SK-N-MC (cell line): ENCODE data around the gene MYO1F.

ENCODE experiments used
- EZH2 ChIP-seq: fragments of 200-600 bp; sonication (generic); IDR thresholded peaks from one replicate; pipeline ENCODE4 v1.6.1; 2017; ENCODE audit warnings: antibody characterized with exemption
- FOXP2 ChIP-seq: optimal IDR thresholded peaks from 2 replicates; pipeline ENCODE3; 2011; ENCODE audit warnings: mild to moderate bottlenecking, moderate library complexity; ENCODE audit not compliant: insufficient read depth; ENCODE audit errors: extremely low read length, control extremely low read depth
- POLR2AphosphoS5 ChIP-seq: IDR thresholded peaks from 2 replicates; pipeline ENCODE4 v1.6.1; 2012; ENCODE audit warnings: mild to moderate bottlenecking, low read depth, low read length, borderline replicate concordance

- TF ChIP-seq POLR2AphosphoS5 (no peak), EZH2 (no peak), FOXP2 (no peak)
These were observed 72.3 kb downstream of the MYO1F start for GRCh38 chr19:8504919-8505318.
